MCF 10A (cell line): ENCODE data around the gene YTHDF1. TPM values are rescaled to one million over a fixed set of nuclear protein-coding genes. Genes with fewer than 3 reads are reported as not detected.

Experiments used
- BruUV-seq: library from RNA; stranded (reverse); fragments of 400-500 nt; replicated peaks from 2 replicates; lab custom pipeline; 2021; lab: Mats Ljungman, UMichigan
- CTCF ChIA-PET: fragments of 300-600 bp; sonication (Branson Sonifier 250); formaldehyde crosslinking; extraction: SDS; loops from one replicate; lab custom pipeline; 2021; ENCODE audit warnings: antibody characterized with exemption, inconsistent platforms; lab: Yijun Ruan, JAX
- POLR2A ChIA-PET: fragments of 300-600, 350-650 bp; sonication (Branson Sonifier 250); formaldehyde crosslinking; extraction: SDS; loops from one replicate; lab custom pipeline; 2020; ENCODE audit warnings: antibody characterized with exemption, inconsistent platforms; lab: Yijun Ruan, JAX
- DNase-seq: peaks from one replicate; pipeline ENCODE4 v3.0.0-alpha.2; 2018; ENCODE audit not compliant: unreplicated experiment
- H3K27ac Mint-ChIP-seq: one replicate; pipeline ENCODE4 v1.8.0; 2022; ENCODE audit warnings: mild to moderate bottlenecking, low read depth, mixed read lengths; ENCODE audit not compliant: unreplicated experiment
- H3K27me3 Mint-ChIP-seq: one replicate; pipeline ENCODE4 v1.8.0; 2022; ENCODE audit warnings: mixed read lengths; ENCODE audit not compliant: insufficient read depth, unreplicated experiment
- H3K36me3 Mint-ChIP-seq: one replicate; pipeline ENCODE4 v1.8.0; 2022; ENCODE audit warnings: mild to moderate bottlenecking, moderate library complexity, mixed read lengths; ENCODE audit not compliant: insufficient read depth, unreplicated experiment
- H3K4me1 Mint-ChIP-seq: one replicate; pipeline ENCODE4 v1.8.0; 2022; ENCODE audit warnings: mixed read lengths; ENCODE audit not compliant: insufficient read depth, unreplicated experiment
- H3K4me3 Mint-ChIP-seq: one replicate; pipeline ENCODE4 v1.8.0; 2022; ENCODE audit warnings: mild to moderate bottlenecking, moderate library complexity, mixed read lengths; ENCODE audit not compliant: unreplicated experiment
- H3K9me3 Mint-ChIP-seq: one replicate; pipeline ENCODE4 v1.8.0; 2022; ENCODE audit warnings: mixed read lengths; ENCODE audit not compliant: unreplicated experiment
- CTCF ChIP-seq: fragments of 200-600 bp; IDR thresholded peaks from one replicate; pipeline ENCODE4 v1.8.0; 2022; ENCODE audit warnings: antibody characterized with exemption, mild to moderate bottlenecking; ENCODE audit not compliant: unreplicated experiment
- intact Hi-C: fragments of 100-400 bp; cut with micrococcal nuclease; formaldehyde crosslinking; loops from 2 replicates; pipeline ENCODE4 v1.14.1; 2022
- total RNA-seq: library from RNA; stranded (reverse); gene quantifications from 2 replicates; pipeline ENCODE4 v1.2.3, GENCODE V29; 2022

YTHDF1 gene
- total RNA-seq, 1 experiment from 2014 or later: 49.5 TPM

- intact Hi-C loops: no loop called here
- no peak overlapping the region for H3K4me3 Mint-ChIP-seq
- ChIA-PET POLR2A (interaction anchor here (0.6 kb wide), 1 partner anchor 10 kb away, joined by 3 read pairs; no protein-coding TSS in a partner anchor), CTCF (interaction anchor here (0.7 to 2.4 kb wide), 6 partner anchors 11 to 162 kb away, joined by 3 to 10 read pairs (median 6); partner anchors contain the start of gene BIRC7)
- no TSS peak for BruUV-seq
- peaks cover 17% of the 10 kb centered on the region for H3K27me3 Mint-ChIP-seq
- H3K36me3 Mint-ChIP-seq: peaks cover 9% of the 10 kb centered on the region
- no peak for TF ChIP-seq CTCF
- H3K27ac Mint-ChIP-seq: no peak overlapping the region
- H3K4me1 Mint-ChIP-seq: peaks cover 10% of the 10 kb centered on the region
- H3K9me3 Mint-ChIP-seq: no peaks in the 10 kb centered on the region
- no peak for DNase-seq
Measured at GRCh38 chr20:63219447-63219821, 3.5 kb upstream of the YTHDF1 start.

- CTCF ChIA-PET: interaction anchor here (0.7 to 2.1 kb wide), 4 partner anchors 16 to 163 kb away, joined by 3 to 10 read pairs (median 5); partner anchors contain the start of gene BIRC7
- BruUV-seq: no TSS peak
- H3K27me3 Mint-ChIP-seq: peaks cover 17% of the 10 kb centered on the region
Measured at GRCh38 chr20:63218701-63219446, 2.9 kb upstream of the YTHDF1 start.

GRCh38 chr20:63217706-63218105 is 1.8 kb upstream of the YTHDF1 start:
- no TSS peak for BruUV-seq
- H3K27me3 Mint-ChIP-seq: peaks cover 17% of the 10 kb centered on the region
- H3K36me3 Mint-ChIP-seq: peaks cover 26% of the 10 kb centered on the region
- no peak overlapping the region for H3K27ac Mint-ChIP-seq
- H3K9me3 Mint-ChIP-seq: no peaks in the 10 kb centered on the region
- H3K4me3 Mint-ChIP-seq: no peak overlapping the region
- DNase-seq: no peak
- POLR2A ChIA-PET: interaction anchor here (2.0 kb wide), 1 partner anchor 55 kb away, joined by 6 read pairs; the partner anchor contains the start of gene ARFGAP1
- intact Hi-C loops: no loop called here
- peaks cover 23% of the 10 kb centered on the region for H3K4me1 Mint-ChIP-seq
- no peak for TF ChIP-seq CTCF
- CTCF ChIA-PET: interaction anchor here (0.6 to 2.1 kb wide), 5 partner anchors 17 to 164 kb away, joined by 3 to 10 read pairs (median 7); partner anchors contain the start of gene BIRC7

More at GRCh38 chr20:63218701-63219446, 2.9 kb upstream of the YTHDF1 start:
- intact Hi-C loops: no loop called here
- peaks cover 11% of the 10 kb centered on the region for H3K4me1 Mint-ChIP-seq
- DNase-seq: no peak
- TF ChIP-seq CTCF: no peak
- H3K4me3 Mint-ChIP-seq: no peak overlapping the region
- peaks cover 14% of the 10 kb centered on the region for H3K36me3 Mint-ChIP-seq
- H3K9me3 Mint-ChIP-seq: no peaks in the 10 kb centered on the region
- no peak overlapping the region for H3K27ac Mint-ChIP-seq
- POLR2A ChIA-PET: interaction anchor here (0.8 kb wide), 1 partner anchor 525 kb away, joined by 3 read pairs; no protein-coding TSS in a partner anchor

- TF ChIP-seq CTCF: no peak
- H3K27me3 Mint-ChIP-seq: peaks cover 17% of the 10 kb centered on the region
- no TSS peak for BruUV-seq
- ChIA-PET CTCF (interaction anchor here (0.6 to 1.3 kb wide), 2 partner anchors 30 to 34 kb away, joined by 3 to 8 read pairs; no protein-coding TSS in a partner anchor), POLR2A (interaction anchor here (0.6 to 2.0 kb wide), 6 partner anchors 9 to 92 kb away, joined by 3 to 6 read pairs (median 3); partner anchors contain the start of gene ARFGAP1)
- peaks cover 33% of the 10 kb centered on the region for H3K36me3 Mint-ChIP-seq
- H3K27ac Mint-ChIP-seq: peak overlapping the region; percentile 82
- H3K9me3 Mint-ChIP-seq: no peaks in the 10 kb centered on the region
- intact Hi-C loops: no loop called here
- peaks cover 31% of the 10 kb centered on the region for H3K4me1 Mint-ChIP-seq
- DNase-seq: no peak
- H3K4me3 Mint-ChIP-seq: peak overlapping the region; percentile 91
Measured at GRCh38 chr20:63216849-63217471, 1.0 kb upstream of the YTHDF1 start.
